HG03066 (cell line): ENCODE data around the gene ZIM2.

Experiments used
- ATAC-seq: cut with Tn5 transposase; IDR thresholded peaks from one replicate; pipeline ENCODE4 v1.9.1; 2021; ENCODE audit warnings: low read depth; ENCODE audit not compliant: unreplicated experiment

The ZIM2 gene

DNA sequence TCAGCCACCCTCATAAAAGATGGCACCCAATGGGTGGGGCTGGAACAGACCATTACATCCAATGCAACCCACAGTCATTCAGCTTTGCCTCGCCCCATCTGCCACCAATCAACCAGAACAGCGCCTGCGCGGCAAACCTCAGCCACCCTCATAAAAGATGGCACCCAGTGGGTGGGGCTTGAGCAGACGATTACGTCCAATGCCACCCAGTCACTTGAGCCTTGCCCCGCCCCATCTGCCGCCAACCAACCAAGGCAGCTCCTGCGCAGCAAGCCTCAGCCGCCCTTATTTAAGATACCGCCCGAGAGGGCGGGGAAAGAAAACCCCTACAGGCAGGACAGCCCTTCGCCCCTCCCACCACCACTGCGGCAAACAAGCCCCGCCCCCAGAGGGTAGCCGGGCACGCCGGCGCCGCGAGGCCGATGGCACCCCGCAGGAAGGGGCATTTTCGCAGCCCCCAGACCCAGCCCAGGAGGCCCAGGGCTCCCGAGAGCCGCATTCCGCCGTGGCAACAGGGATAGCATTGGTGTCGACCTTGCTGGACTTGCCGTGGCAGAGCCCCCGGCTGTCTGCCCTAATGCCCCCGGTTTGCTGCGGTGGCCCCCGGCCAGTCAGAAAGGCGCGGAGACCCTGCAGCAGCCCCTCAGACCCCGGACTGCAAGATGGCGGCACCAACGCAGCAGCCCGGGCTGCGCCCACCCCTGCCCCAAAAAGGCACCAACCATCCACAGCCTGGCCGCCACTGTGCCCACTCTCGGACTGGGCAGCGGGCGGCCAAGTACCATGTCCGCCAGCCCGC lies 675 bp downstream of the ZIM2 start:
- ATAC-seq = no peak

DNA sequence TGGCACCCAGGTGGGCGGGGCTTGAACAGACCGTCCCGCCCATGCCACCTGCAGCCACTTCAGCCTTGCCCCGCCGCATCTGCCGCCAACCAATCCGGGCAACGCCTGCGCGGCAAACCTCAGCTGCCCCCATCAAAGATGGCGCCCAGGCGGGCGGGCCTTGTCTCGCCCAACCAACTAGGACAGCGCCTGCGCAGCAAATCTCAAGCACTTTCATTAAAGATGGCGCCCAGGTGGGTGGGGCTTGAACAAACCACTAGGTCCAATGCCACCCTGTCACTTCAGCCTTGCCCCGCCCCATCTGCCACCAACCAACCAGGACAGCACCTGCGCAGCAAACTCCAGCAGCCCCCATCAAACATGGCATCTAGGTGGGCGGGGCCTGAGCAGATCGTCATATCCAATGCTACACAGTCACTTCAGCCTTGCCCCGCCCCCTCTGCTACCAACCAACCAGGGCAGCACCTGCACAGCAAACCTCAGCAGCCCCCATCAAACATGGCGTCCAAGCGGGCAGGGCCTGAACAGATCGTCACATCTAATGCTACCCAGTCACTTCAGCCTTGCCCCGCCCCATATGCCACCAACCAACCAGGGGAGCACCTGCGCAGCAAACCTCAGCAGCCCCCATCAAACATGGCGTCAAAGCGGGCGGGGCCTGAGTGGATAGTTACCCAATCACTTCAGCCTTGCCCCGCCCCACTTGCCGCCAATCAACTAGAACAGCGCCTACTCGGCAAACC lies 1.4 kb downstream of the ZIM2 start:
- no peak for ATAC-seq

DNA sequence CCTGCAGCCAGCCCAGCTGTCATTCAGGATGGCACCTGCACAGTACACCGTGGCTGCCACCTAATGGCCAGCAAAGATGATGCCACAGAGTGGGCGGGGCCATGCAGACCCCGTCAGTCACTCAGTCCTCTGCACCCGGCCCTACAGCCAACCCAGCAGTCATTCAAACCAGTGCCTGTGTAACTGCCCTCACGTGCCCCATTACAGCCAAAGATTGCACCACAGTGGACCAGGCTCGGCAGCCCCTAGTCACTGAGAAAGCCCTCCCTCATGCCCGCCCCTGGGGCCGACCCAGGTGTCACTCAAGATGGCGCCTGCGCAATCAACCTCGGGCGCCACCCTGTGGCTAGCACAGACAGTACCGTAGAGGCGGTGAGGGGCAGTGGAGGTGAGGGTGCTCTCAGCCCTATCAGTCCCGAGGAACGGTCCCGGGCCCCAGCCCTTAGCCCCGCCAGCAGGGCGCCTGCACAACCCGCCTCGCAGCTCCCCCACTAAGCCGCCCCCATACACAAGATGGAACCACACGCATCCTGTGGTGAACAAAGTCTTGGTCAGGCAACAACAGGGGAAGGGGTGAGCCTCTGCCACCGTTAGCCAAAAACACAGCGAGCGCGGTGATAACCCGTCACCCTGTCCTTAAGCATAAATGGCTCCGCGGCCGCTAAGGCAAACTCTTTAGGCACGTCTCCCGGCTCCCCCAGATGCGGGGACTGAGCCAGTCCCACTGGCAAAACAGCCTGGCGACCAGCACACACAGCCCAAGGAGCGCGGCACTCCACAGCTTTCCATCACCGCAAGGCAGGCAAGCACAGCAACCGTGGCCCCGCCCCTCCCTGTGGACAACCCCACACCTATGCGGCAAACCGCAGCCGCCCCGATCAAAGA lies 2.3 kb downstream of the ZIM2 start:
- ATAC-seq = no peak

DNA sequence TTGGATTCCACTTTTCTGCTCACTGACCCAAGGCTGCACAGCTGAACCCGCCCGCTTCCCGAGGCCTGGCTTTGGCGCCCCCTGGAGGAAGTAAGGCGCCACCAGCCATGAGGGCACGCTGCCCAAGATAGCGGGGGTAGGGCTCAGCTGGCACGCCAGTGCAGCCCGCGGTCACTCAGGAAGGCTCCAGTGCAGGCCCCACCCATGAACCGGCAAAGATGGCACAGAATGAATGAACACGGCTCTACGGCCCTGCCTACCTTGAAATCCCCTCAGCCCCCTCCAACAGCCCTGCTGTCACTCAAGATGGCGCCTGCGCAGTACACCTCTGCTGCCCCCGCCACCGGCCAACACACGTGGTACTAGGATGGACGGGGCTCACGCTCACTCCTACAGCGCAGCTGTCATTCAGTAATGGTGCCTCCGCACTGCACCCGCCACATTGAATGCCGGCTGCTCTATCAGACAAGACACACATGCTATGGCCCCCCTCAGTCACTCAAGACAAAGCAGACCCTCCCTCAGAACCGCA lies 3.0 kb downstream of the ZIM2 start:
- no peak for ATAC-seq

DNA sequence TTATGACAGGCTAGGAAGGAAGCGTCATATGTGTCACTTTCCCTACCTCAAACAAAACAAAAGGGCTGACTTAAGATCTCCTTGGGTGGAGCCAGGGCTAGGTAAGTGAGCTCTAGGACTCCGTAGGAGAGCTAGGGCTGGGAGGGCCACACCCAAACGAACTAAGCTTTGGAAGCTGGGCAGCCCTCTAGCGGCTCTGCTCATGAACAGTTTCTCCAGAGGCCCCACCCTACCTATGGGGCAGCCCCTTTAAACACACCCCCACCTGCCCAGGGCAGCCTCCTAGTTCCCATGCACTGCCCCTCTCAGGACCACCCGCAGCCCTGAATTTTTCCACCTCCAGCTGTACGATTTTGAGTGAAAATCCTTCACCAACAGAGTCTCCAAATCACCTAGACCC lies 3.5 kb downstream of the ZIM2 start:
- ATAC-seq = no peak

DNA sequence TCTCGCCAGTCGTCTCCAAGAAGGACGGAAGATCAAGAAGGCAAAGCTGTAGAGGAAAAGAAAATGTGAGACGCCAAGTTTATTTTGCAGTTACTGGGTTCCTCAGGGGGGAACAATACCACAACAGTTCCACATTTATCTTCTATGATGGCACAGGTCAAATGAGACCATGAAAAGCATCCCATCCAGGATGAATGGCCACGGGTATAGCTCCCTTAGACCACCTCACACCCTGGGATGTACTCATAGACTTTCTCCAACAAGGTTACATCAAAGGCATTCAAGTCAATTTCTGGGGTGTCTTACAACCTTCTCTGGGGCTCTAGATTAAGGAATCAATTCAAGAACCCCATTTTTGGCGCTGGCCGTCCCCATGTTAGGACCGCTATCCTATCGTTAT lies 4.5 kb downstream of the ZIM2 start:
- no peak for ATAC-seq

DNA sequence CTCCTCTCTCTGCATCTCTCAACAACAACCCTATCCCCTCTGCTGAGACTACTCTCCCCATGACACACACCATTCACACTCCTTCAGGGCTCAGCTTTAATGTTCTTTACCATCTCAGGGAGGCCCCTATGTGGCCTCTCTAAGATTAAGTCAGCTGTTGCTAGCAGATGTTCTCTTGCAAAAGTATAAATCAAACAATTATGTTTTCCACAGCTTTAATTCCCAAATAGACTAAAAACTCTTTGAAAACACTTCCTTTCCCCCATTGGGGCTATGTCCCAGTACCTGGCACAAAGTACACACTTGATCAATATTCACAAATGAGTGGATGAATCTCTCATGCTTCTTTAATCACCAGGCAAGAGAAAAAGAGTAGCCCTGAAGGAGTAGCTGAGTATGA lies 5.1 kb downstream of the ZIM2 start:
- ATAC-seq = no peak

DNA sequence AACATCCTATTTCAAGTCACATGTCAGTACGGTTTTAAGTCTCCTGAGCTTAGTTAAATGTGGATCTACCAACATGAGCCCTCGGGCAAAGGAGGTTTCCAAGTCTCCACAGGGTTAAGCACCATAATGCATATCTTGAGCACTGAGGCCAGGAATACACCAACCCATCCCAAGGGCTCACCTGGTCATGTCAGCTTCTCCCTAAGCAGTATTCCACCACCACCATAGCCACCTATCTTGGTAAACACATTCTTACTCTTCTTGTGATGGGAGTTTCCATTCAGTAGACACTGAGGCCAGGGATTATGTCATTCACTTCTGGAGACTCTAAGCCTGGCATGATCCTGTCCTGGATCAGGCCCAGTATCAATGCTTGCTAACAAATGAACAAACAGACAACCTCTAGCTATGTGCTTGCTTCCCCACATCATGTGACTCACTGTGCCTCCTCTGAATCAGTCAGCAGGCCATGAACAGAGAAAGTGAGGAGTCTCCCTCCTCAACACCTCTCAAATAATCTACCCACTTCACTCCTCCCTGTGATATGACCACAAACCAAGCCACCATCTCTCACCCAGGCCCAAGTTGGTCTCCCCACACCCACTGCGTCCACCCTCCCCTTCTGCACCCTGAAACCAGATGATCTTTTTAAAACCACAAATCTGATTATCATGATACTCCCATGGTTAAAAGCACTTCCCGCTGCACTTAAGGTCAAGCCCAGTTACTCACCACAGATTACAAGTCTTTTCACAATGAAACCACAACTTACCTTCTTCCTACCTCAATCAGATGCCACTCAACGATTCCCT lies 5.8 kb downstream of the ZIM2 start:
- ATAC-seq = no peak

DNA sequence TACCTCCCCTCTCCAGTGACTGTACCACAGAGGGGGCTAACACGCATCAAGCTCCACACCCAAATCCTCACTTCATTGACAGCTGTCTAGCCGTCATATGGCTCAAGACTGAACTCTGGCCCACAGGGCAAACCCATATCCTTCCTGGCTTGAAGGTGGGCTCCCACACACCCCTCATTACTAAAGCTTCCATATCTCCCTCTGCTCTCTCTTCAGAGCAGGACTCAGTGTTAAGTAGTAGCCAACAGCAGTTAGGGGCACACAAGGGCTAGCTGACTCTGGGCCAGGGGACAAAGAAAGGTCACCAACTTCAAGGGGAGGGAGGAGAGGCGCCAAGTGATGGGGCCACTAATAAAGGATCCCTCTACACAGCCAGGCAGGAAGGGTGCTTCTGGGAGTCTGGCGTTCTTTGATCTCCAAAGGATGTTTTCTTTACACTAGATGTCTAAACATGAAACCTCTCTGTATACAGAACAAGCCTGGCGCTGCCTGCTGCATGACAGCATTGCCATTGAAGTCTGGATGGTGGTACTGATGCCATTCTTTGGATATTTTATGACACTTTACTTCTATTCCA lies 8.1 kb downstream of the ZIM2 start:
- ATAC-seq = no peak

DNA sequence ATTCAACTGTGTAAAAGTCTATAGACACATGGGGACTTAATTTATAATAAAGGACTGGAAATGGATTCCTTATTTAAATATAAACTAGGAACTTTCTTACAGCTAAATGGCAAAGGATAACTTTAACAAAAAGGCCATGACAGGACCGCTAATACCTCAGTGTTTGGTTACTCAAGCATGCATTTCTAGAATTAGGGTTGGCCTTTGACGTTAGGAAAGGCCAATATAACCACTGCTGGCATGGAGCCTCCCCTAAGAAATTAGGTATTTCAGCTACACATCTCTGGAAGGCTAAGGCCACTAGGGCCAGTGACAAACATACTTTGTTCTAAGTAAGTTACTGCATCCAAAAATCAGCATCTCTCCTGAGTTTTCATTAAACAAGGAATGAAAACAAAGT lies 9.3 kb downstream of the ZIM2 start:
- no peak for ATAC-seq

DNA sequence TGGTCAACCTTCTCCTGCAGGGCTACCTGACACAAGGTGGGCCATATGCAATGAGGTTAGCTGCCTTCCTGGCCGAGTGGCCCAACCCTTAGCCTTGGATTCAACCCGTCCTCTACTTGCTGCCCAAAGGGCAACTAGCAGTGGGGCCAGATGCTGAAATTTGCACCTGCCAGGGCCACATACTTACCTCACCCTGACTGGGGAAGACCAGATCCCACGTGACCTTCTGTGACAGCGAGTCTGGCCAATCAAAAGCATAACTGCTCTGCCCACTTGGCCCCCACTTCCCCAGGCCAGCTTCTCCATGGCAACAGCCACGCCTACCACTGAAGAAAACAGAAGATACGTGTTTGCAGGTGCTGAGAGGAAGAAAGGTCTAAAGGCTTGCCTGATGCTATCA lies 10.9 kb downstream of the ZIM2 start:
- no peak for ATAC-seq

DNA sequence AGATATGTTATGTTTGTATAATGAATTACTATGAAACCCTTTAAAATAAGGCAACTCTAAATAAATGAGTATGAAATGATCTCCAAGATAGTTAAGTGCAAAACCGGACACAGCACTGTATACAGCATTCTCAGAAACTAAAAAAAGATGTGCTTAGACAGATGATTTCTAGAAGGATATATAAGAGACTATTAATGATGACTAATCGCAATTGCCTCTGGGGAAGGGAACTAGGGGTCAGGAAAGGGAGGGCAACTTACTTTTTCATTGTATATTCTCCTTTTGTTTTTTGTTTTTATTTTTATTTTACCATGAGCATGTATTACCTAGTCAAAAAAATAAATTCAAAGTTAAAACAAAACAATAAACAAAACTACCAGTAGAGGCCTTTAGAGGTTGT lies 12.8 kb downstream of the ZIM2 start:
- no peak for ATAC-seq

DNA sequence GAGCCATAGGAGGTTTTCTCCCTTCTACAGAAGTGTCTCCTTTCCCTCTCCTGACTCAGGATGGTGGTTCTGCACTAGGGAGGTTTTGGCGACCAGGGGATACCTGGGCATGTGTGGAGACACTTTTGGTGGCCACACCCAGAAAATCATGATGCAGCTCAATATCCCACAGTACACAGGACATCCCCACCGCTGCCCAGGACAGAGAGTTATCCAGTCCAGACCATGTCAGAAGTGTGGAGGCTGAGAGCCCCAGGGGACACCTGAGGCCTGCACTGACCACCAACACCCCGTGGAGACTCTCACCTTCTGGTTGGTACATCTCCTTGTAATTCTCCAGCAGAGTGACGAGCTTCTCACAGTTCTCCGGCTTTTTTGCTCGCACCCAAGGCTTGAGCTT lies 16.6 kb downstream of the ZIM2 start:
- ATAC-seq = no peak

DNA sequence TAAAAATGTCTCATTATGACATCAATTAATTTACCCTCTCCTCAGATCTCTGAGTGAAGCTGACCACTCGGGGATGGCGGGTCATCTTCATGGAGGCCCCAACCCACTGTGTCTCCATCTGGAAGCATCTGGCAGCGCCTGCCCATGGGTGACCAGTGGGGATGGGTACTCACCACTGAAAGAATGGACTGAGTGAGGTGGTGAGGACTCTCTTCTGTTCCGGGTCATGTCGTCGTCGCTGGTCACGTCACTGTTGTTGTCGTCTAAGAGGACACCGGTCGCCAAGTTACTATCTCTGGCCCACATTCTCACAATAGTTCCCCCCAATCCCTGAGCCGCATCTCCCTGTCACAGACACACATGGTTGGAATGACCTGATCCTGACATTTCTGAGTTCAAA lies 17.1 kb downstream of the ZIM2 start:
- ATAC-seq = no peak

DNA sequence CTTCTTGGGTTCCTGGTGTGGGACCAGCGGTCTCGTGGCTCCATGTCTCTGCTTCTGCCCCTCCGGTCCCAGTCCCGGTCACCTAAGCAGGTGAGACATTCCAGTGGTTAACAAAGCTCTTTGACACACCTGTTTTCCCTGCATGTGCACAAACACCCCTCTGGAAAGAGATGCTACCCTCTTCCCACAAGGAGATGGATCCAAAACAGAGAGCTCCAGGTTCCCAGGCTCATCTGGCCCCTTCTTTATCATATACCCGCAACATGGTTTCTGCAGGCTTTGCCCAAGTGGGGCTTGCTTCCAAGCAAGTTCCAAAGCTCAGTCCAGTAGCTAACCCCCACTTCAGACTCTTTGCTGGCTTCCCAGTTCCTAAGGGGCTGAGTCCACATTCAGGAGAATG lies 17.8 kb downstream of the ZIM2 start:
- no peak for ATAC-seq

DNA sequence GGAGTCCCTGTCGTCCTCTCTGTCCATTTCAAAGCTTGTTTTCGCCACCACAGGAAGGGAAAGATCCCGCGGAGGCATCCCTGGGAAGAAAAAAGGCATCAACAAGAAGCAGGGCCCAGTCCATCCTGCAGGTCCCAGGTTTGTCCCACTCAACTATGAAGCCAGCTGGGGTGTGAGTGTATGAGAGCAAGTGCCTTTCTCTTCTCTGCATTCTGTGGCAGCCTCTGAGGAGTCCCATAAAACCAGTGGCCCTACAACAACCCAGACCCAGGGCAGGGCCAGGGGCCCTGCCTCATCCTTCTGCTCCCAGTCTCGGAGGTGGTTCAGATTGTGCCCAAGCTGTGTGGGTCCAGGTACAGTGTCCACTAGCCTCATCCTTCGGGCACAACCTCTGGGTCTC lies 18.9 kb downstream of the ZIM2 start:
- ATAC-seq = no peak

DNA sequence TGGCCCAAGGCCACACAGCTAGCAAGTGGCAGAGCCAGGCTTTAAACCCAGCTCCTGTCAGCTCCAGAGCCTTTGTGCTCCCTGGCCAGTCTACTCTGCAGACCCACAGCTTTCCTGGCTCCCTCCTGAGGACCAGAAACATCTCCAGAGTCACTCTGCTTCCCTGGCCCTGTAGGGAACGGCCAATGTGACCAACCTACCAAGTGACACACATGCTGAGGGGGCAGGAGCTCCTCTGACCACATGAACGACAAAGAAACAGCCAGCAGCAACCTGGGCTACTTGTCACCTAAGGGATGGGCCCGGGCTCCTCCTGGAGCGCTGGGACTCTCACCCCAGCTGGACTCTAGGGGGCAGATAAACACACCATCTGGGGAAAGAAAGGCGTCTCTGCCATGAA lies 19.3 kb downstream of the ZIM2 start:
- ATAC-seq = no peak

DNA sequence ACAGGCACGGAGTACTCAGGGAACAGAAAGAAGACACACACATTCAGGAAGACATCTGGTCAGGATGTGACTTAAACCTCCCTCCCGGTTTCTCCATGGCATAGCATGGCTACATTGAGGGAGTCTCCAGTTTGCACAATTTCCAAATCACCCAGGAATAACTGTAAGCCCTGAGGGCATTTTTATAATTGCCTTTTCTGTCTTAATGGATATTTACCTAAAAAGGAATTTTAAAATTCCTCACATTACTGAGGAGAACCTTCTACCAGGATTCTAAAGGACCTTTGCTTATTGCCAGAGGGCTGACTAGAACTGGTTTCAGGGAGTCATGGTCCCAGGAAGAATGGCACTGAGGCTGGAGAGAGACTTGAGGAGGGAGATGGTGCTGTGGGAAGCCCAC lies 21.4 kb downstream of the ZIM2 start:
- no peak for ATAC-seq

DNA sequence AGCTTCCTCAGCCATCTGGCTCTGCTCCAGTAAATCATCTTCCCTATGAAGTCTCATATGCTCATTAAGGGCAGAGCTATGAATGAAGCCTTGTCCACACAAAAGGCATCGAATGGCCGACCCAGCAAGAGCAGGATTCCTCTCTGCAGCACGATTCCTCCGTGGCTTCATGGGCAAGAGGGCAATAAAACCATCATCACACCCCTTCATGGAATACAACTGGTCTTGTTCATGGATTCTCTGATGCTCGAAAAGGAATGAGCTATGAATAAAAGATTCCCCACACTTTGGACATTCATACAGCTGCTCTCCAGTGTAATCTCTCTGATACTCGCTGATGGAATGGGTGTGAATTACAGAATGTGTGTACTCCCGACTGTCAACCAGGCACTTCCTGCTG lies 25.9 kb downstream of the ZIM2 start:
- ATAC-seq = no peak

DNA sequence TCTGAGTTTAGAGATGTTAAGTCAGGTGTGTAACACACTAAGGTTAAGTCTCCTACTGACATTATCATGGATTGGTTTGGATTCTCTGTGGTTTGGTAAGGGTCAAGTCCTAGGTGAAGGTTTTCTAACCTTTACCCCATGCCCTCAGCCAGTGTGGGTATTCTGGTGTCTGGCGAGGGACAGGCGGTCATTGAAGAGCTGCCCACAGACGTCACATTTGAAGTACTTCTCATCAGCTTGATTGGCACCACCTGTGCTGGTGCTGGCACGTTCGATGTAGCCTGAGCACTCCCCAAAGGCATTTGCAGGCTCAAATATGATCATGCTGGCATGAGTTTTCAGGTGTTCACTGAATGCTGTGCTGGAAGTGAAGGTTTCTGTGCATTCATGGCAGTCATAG lies 27.0 kb downstream of the ZIM2 start:
- no peak for ATAC-seq
